Stimulated activated CD8-positive, alpha-beta memory T cell treated with anti-CD3 and anti-CD28 coated beads, Interleukin-12 subunit alpha, Interleukin-12 subunit beta, amount 100 ng/mL, for 24 hours (primary cell): ENCODE measurements around the gene CBLIF.
"Not testable (repeated sequence)": the region's sequence is repeated elsewhere in the genome, so short reads cannot be mapped to it uniquely, and the experiment has no call there.

Experiments used
- DNase-seq: peaks from one replicate; pipeline ENCODE4 v3.0.0-alpha.2; 2020; ENCODE audit errors: extremely low read depth

Gene CBLIF

DNA sequence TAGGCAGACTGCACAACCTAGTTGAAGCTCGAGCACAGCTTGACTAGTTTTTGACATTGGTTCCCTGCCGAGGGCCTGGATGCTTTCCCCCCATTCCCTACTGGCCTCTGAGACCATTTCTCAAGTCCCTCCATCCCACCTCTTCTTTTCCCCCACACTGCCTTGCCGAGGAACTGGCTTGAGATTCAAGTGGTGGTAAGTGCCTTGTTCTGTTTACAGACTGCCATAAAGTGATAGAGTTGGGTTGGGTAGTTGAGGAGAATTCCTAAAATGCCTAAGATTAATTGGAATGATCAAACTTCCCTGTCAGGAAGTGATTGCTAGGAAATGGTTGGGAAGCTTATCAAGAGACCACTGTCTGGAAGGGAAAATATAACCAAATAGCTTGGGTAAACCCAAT, 50.9 kb downstream of the CBLIF start:
- no peak for DNase-seq

DNA sequence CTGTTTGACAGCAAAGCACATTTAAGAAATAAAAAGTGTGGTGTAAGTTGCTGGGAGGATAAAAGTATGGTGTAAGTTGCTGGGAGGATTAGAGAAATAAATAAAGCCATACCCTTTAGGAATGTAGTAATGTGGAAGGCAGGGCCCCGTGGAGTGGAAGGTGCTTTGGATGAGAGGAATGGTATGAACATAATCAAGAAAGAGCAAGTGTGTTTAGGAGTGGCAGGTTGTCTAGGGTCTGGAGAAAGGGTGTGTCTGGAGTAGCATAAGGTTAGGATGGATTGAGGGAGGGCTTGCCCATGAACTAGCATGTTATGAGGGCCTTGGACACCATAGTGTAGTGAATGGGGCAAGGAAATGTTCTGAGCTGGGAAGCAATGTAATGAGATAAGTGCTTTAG, 52.8 kb downstream of the CBLIF start:
- no peak for DNase-seq

DNA sequence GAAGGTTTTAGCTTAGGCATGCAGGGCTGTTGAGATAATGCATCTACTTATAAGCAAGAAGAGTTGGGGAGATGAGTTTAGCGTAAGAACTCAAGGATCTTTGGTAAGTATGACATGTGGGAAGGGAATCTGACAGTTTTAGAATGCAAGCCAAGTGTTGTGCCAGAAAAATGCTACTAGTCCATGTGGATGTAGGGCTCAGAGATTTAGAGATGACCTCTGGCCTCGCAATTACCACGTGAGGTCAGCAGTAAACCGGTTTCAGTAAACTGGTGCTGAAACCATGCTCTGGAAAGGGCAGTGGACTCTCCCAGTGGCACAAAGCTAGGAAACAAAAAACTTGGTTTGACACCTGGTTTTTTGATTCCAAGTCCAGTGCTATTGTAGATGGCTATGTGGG, 53.7 kb downstream of the CBLIF start:
- no peak for DNase-seq

DNA sequence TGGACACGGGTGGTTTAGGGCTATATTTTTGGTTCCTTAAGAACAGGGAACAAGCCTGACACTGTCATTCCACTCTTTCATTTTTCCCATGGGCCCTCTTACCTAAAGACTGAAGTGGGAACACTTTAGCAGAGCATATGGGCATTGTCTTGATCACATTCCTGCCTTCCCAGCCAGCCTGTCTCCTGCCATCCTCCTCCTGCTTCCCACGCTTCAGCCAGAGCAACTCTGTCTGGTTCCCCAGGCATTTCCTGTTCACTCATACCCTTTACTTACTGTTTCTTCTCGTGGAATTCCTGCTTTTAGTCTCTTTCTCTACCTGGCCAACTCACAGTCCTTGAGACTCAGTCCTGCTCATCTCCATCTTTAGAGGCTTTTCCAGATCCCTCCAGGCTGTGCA, 57.5 kb downstream of the CBLIF start:
- DNase-seq: no peak

DNA sequence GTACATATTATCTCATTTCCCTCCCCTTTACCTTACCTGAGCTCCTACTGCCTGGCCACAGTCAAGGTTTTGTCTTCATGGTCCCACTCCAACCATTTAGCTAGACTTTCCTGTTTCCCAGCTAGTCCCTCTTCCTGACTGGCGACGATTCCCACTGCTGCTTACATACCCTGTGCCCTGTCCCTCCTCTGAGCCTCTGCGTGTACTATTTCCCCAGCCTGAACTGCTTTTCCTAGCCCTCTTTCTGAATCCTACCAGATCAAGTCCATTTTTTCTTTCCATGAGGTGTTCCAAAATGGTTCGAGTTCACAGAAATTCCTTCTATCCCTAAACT, 58.1 kb downstream of the CBLIF start:
- no peak for DNase-seq

DNA sequence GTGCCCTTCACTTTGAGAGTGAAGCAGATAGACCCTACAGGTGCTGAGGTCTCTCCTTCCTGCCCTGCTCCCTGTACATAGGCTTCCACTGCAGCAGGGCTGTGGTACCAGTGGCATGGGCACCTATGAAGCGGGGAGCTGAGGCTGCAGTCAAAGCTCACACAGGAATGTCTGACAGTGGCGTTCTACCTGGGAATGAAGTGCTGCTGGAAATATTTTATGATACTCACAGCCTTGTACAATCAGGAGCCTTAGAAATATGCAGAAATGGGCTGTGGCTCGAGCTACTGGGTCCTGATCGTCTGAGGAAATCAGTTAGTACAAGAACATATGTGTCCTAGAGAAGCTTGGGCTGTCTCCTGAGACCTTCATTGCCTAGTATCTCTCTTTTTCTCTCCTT, 59.5 kb downstream of the CBLIF start:
- no peak for DNase-seq

DNA sequence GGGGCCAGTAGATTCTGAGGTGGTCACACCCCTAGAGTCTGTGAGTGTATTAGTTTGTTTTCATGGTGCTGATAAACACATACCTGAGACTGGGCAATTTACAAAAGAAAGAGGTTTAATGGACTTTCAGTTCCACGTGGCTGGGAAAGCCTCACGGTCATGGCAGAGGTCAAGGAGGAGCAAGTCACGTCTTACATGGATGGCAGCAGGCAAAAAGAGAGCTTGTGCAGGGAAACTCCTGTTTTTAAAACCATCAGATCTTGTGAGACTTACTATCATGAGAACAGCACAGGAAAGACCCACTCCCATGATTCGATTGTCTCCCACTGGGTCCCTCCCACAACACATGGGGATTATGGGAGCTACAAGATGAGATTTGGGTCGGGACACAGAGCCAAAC, 60.9 kb downstream of the CBLIF start:
- not testable (repeated sequence) for DNase-seq

DNA sequence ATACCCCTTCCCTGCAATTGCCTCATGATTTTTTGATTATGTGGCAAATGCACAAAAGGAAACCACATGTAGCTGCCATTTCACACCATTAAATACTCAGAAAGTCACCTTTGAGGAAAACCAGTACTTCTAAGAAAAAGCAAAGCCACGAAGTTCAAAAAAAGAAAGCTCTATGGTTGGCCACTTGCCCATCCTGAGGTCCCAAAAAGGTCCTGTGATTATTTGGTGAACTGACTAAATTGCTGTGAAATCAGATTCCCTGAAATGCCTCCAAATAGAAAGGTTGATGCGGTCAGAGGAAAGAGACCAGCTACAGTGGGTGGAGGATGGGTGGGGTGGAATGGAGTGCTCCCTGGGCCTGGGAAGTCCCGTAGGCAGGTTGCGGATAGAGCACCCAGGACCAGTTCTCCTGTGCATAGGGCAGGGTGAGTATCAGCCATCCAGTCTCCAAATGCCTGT, 61.6 kb downstream of the CBLIF start:
- DNase-seq: no peak

DNA sequence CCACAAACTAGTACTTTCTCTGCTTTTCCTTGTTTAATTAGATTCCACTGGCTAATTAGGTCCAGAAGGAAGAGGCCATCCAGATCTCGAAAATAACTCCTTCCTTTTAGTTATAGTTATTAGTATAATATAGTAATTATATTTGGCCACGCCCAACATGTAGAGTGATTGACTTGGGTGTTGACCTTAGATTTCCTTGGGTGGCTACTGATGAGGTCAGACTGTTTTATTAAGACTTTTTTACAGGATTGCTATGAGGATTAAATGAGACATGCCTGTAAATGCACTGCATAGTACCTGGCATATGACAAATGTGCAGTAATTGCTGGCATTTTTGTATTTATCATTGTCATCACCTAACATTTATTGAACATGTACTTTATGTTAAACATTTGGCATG, 63.2 kb downstream of the CBLIF start:
- no peak for DNase-seq

DNA sequence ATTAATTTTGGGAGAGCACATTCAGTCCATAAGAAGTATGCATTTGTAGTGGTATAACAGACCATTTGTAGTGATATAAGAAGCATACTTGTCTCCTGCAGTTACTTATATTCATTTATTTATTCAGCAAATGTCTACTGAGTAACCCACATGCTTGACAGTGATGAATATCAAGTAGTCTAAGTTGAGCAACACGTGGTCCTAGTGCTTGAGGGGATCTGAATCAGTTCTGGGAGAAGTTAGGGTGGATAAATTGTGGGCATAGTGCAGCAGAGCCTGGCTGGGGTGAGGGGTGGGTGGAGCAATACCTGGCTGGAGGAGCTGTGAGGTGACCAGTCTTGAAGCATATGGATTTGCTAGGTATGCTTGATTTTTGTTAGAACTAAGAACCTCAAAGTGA, 65.8 kb downstream of the CBLIF start:
- no peak for DNase-seq
